Astrocyte (in vitro differentiated cells and primary cell): ENCODE measurements around the gene PPP6R3.

Experiments
- EZH2 ChIP-seq: IDR thresholded peaks from 2 replicates; pipeline ENCODE4 v1.6.1; 2012; ENCODE audit warnings: mild to moderate bottlenecking, low read length, inconsistent platforms; ENCODE audit not compliant: insufficient read depth
- TF ChIP-seq, protein P1 (sequence below): IDR thresholded peaks from 2 replicates; pipeline ENCODE4 v1.5.1; 2011; ENCODE audit warnings: low read depth, mild to moderate bottlenecking, inconsistent platforms, low read length, moderate library complexity; ENCODE audit not compliant: insufficient read depth

DNA sequence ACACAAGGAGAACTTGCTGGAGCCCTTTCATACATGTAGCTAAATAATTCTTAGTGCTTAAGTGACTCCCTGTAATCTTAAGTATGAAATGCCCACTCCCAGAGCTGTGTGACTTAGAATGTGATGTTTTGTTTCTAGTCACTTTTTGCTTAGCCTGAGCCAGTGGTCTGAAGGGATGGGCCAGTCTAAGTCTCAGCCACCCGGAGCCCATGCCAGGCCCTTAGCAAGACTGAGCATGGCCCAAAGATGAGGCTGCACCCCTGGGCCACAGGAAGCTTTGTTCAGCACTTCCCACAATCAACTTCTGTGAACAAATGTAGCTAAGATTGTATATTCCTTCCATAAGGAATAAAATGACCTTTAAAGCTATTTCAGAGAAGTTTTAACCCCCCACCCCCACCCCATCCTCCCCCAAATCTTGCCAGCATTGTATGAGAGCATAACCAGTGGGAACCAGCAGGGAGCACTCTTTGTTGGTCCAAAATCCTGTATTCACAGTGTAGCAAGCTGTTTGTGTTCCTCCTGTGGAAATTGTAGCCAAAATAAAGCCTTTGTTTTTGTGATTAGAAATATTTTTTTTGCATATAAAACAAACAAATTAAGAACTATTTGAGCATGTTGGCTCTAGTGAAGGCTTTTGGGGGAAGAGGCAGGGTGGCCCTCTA, 150.0 kb downstream of the PPP6R3 start:
- TF ChIP-seq, protein P1, sequence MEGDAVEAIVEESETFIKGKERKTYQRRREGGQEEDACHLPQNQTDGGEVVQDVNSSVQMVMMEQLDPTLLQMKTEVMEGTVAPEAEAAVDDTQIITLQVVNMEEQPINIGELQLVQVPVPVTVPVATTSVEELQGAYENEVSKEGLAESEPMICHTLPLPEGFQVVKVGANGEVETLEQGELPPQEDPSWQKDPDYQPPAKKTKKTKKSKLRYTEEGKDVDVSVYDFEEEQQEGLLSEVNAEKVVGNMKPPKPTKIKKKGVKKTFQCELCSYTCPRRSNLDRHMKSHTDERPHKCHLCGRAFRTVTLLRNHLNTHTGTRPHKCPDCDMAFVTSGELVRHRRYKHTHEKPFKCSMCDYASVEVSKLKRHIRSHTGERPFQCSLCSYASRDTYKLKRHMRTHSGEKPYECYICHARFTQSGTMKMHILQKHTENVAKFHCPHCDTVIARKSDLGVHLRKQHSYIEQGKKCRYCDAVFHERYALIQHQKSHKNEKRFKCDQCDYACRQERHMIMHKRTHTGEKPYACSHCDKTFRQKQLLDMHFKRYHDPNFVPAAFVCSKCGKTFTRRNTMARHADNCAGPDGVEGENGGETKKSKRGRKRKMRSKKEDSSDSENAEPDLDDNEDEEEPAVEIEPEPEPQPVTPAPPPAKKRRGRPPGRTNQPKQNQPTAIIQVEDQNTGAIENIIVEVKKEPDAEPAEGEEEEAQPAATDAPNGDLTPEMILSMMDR = peak; percentile 19
- TF ChIP-seq EZH2 = no peak
